22Rv1 (cell line): ENCODE data around the gene CDT1.
"Not testable (repeated sequence)": the region's sequence is repeated elsewhere in the genome, so short reads cannot be mapped to it uniquely, and the experiment has no call there.

ENCODE experiments used
- H3K27ac ChIP-seq: fragments of 450-650 bp; 2 replicates; pipeline ENCODE4 v1.5.1; 2017
- ZFX ChIP-seq: fragments of 450-650 bp; IDR thresholded peaks from 2 replicates; pipeline ENCODE4 v1.6.1; 2017; ENCODE audit warnings: antibody characterized with exemption, borderline replicate concordance
- TF ChIP-seq, protein P1 (sequence below): fragments of 450-650 bp; IDR thresholded peaks from 2 replicates; pipeline ENCODE4 v1.5.1; 2017; ENCODE audit warnings: mild to moderate bottlenecking

CDT1 gene

GRCh38 chr16:88769617-88770460 is 33.8 kb upstream of the CDT1 start:
- peak overlapping the region; percentile 74 for H3K27ac ChIP-seq
- TF ChIP-seq ZFX = no peak
- TF ChIP-seq, protein P1, sequence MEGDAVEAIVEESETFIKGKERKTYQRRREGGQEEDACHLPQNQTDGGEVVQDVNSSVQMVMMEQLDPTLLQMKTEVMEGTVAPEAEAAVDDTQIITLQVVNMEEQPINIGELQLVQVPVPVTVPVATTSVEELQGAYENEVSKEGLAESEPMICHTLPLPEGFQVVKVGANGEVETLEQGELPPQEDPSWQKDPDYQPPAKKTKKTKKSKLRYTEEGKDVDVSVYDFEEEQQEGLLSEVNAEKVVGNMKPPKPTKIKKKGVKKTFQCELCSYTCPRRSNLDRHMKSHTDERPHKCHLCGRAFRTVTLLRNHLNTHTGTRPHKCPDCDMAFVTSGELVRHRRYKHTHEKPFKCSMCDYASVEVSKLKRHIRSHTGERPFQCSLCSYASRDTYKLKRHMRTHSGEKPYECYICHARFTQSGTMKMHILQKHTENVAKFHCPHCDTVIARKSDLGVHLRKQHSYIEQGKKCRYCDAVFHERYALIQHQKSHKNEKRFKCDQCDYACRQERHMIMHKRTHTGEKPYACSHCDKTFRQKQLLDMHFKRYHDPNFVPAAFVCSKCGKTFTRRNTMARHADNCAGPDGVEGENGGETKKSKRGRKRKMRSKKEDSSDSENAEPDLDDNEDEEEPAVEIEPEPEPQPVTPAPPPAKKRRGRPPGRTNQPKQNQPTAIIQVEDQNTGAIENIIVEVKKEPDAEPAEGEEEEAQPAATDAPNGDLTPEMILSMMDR = no peak

GRCh38 chr16:88770461-88771293 is 32.9 kb upstream of the CDT1 start:
- TF ChIP-seq ZFX = no peak
- TF ChIP-seq, protein P1 = no peak
- peak overlapping the region; percentile 74 for H3K27ac ChIP-seq

DNA sequence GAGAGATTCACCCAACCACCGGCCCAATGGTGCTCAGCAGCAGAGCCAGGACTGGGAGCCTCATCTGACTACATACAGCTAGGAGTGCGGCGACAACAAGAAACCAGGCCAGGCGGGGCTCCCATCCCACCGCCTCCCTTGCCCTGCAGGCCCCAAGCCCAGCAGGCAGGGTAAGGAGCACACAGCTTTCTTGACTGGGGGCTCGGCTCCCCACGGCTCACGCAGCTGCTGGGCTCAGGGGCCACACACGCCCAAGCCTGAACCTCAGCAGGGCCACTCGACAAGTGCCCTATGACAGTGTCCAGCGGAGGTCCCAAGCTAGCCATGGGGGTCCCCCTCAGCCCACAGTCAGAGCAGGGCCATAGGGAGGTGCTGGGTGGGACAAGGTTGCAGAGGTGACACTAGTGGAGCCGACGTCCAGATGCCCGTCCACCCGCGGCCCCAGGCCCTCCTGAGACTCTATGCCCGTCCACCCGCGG is 32.3 kb upstream of the CDT1 start:
- TF ChIP-seq, protein P1 = no peak
- TF ChIP-seq ZFX = no peak
- H3K27ac ChIP-seq = peak overlapping the region; percentile 74; the same call in 1 of the 2 replicates

GRCh38 chr16:88771781-88772180 is 31.8 kb upstream of the CDT1 start:
- H3K27ac ChIP-seq = not testable (repeated sequence)

DNA sequence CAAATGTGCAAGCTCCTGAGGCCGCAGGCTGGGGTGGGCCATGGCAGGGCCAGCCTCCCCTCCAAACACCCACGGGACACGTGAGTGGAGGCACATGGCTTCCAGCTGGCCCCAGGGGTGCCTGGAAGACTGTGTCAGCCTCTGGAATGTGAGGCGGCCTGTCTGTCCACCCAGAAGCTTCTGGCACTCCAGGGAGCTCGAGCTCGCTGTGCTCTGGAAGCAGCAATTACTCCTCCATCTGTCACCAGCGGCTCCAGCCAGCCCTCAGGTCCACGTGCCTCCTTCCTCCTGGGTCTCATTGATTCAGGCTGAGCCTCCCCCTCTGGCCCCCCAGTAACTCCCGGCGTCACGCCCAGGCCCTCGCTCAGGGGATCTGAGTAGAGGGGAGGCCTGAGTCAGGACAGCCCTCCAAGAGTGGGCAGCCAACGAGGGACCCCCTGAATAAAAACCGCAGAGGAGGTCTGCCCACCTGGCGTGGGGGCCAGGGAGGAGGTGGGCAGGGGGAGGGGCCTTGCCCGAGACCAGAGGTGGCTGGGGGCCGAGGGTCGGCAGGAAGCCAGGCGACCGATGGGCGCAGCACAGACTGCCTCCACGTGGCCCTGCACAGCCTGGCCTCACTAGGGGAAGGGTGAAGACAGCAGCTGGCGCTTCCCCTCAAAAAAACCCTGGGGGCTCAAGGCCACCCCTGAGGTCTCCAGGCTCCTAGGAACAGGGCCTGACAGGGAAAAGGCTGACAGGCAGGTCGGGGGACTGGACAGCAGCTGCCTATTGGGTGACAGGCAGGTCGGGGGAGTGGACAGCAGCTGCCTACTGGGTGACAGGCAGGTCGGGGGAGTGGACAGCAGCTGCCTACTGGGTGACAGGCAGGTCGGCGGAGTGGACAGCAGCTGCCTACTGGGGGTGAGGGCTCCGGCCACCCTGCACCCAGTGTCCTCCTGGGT is 30.4 kb upstream of the CDT1 start:
- 0 out of 2 replicates have a peak overlapping the region, but pooled peaks have one; percentile 10 for H3K27ac ChIP-seq
- TF ChIP-seq ZFX = no peak
- TF ChIP-seq, protein P1 = no peak

DNA sequence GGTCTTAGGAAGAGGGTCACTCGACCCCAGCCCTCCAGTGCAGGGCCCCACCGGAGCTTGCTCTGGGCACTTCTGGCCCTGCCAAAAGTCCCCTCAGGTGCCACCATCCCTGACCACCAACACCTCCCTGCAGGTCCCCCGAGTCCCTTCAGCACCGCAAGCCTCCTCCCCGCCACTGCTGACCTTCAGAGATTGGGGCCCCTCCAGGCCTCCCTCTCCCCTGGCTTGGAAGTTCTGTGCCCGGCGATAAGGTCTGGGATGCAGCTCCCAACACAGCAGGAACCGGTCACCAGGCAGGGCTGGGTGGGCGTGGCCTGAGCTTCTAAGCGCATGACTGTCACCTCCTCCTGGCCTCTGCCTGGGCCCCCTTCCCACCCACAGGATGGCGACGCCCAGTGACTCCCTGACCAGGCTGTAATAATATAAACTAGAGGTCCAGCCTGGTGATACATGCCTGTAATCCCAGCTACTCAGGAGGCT is 29.7 kb upstream of the CDT1 start:
- H3K27ac ChIP-seq = no peak overlapping the region
- TF ChIP-seq, protein P1 = no peak
- no peak for TF ChIP-seq ZFX
